Heart left ventricle (tissue), 13 donors: ENCODE data around the gene ZFYVE26.

ENCODE experiments used
- CTCF ChIP-seq, 12 donors: fragments of 200-600 bp; sonication (generic) in 4 of 12; IDR thresholded peaks; one replicate each; pipeline versions ENCODE4 v1.5.0 to v1.8.0; 2018 to 2022; ENCODE audit warnings: antibody characterized with exemption in 12 of 12, mild to moderate bottlenecking in 5 of 12
- POLR2A ChIP-seq, 2 donors: fragments of 450-650 bp; IDR thresholded peaks; one replicate each; pipeline ENCODE4 v1.6.1; 2017; ENCODE audit warnings: antibody characterized with exemption in 2 of 2, mild to moderate bottlenecking in 2 of 2, moderate library complexity in 2 of 2
- donor health status: ischemic (EF 13 %, LVEDD 7.1; RV severe dilation, severe dysfunction).
- donor health status: DM: no; HTN: yes; CAD: no.
- donor health status: DM: no; HTN: no; CAD: no.
- donor health status: ischemic (EF 25% LVEDD 6.9; RV normal size, moderate dysfunction).
- donor health status: ischemic (EF 25% LVEDD 5.7; RV mildly dilated, moderate dysfunction).
- donor health status: ischemic (EF 35%, LVEDD 5.7; RV mildly dilated, moderate dysfunction).
- donor health status: nonischemic (EF 11% LVEDD 7.7; RV severe dilation, severe dysfunction).
- donor health status: DM: yes; HTN: yes; CAD: no.
- donor health status: PGD.
- donor health status: ischemic (EF 29% LVEDD 5.4; RV normal size, mild dysfunction).
- donor health status: nonischemic (EF 23%, LVEDD 6.1; RV moderate dilation, normal function).

GRCh38 chr14:67717048-67717447, 99.3 kb downstream of the ZFYVE26 start:
- TF ChIP-seq POLR2A (IDR thresholded peaks at IDR 0.05) (no peak), CTCF (IDR thresholded peaks at IDR 0.05) (no peak)
